ENCODE results near the gene JPT1. TPM values are rescaled to one million over a fixed set of nuclear protein-coding genes. Genes with fewer than 3 reads are reported as not detected.

Gene JPT1, protein sequence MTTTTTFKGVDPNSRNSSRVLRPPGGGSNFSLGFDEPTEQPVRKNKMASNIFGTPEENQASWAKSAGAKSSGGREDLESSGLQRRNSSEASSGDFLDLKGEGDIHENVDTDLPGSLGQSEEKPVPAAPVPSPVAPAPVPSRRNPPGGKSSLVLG
- total RNA-seq, result 41.5 and 64.9 TPM in 2 replicates

DNA sequence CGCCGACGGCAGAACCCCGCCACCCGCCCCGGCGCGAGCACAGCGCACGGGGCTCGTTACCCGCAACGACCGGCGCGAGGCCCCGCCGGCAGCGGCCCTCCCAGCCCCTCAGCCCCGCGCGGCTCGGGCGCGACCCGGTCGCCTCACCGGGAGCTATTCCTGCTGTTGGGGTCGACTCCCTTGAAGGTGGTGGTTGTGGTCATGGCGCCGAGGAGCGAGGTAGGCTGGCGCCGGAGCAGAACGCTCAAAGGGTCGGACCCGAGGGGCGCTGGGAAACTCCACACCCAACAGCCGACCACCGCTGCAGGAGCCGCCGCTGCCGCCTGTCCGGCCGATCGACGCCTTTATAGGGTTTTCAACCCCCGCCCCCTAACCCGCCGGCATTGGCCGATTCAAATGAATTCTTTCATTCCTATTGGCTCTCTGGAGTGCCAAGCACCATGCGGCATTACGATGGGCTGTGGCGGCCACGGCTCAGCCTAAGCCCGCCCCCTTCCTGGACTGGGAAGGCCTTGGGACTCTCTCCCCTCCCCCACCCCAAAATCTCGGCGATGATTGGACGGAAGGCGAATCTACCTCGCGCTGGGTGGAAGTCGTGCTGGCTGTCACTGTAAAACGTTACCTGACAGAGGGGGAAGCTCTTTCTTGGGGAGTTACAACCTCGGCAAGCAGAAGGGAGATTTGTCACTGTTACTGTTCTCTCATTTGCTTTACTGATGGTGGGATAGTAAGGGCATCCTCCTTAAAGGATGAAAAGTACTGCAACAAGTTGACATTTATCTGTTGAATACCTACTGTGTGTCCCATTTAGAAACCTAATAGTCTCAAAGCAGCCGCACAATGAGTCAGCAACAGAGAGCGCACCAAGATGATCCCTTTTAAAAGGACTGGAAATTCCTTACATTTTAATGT, at the start of gene JPT1:
TSS of gene JPT1 (minus strand) at position 318 of the 912 bp plus-strand sequence. CDS start at position 203, 115 bp downstream.

DNA sequence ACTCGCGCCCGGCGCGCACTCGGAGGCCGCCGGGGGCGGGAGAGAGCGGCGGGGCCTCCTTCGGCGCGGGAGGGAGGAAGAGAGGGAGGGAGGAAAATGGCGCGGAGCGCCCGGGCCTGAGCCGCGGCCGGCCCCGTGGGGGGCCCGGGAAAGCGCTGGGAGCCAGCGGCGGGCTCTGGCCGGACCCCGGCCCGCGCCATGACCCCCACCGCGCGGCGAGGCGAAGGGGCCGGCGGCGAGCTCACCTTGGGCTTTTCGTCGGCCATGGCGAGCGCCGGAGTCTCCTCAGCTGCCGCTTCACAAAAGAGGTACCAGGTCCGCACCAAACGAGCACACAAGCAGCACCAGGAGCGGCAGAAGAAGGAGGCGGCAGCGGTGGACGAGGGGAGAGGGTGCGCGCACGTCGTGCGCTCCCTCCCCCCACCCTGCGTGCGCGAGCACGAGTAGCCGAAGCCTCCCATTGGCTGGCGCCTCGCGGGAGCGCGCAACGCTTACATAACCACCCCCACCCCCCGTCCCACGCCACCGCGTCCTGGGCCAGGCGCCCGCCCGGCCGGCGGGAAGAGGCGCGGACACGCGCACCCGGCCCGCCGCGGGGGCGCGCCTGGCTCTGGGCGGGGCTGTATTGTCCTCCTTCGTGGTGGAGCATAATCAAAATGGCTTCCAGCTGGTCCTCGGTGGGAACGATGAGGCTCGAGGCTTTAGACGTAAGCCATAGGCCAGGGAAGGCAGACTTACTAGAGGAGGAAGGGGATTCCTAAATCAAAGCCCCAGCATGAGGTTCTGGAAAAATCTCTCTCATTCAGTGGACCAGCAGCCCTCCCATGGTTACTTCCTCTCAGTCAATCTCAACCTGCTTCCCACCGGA, 28.5 kb upstream of the JPT1 start, which contains the start of gene SUMO2:
TSS of gene SUMO2 (minus strand) at position 391 of the 868 bp plus-strand sequence. CDS start at position 266, 125 bp downstream.

DNA sequence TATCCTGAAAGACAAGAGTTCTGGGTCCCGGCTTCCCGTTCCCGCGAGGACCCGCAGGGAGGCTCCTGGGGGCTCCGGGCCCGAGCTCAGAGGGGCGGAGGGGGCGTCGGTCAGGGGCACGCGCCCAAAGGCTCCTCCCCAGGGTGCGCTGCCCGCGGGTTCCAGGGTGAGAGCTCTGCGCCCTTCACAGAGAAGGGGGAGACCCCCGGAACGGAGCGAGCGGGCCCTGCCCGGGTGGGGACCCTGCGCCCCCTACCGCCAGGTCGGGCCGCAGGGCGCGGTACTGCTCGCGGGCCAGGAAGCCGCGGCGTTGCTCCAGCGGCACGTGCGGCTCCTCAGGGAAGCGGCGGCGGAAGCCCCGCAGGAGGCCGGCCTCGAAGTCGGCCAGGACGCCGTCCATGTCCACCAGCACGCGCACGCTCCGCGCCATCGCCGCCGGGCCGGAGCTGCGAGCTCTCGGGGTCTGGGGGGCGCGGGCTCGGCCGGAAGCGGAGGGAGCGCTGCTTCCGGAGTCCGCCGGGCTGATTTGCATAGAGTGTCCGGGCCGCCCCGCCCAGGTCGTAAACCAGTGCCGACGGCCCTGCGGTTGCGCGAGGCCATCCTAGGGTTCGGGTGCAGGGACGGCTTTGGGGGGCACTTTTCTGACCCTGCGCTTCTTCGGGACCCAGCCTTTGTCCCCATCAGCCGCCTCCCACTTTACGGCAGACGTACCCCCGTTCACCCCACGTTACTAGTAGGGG, 22.9 kb downstream of the JPT1 start, which contains the start of gene NT5C:
TSS of gene NT5C (minus strand) at position 465 of the 740 bp plus-strand sequence. CDS start at position 430, 35 bp downstream.

DNA sequence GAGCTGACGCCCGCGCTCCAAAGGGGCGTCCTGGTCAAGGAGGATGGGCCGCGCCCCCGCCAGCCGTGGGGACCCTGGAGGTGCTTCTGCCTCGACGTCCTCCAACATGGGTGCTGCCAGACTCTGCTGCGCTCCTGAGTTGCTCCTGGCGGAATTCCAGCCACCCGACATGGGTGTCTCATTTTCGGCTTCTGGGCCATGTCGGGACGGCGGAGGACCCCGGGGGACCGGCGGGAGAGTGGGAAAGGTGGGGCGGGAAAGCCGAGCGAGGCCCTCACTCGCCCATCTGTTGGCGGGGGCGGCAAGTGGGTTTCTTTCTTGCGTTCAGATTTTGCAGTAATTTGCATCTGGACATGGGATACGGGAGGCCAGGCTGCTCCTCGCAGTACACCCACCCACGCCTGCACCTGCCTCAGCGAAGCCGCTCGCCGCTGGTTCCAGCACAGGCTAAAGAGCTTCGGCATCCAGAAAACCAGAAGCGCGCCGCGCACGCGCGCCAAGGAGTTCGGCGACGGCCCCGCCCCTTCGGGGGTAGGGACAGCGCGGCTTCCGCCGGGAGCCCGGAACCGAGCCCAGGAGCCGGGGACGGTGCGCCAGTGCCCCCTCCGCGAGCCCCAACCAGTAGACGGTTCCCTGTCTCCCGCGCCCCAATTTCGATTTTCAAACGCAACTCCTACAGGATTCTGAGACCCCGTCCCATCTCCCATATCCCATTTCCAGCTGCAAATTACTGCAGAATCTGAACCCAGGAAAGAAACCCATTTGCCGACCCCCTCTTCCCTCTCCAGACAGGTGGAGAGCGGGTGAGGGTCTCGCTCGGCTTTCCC, 44.7 kb downstream of the JPT1 start, which contains the start of gene ARMC7:
TSS of gene ARMC7 (plus strand) at position 563 of the 827 bp plus-strand sequence. CDS start 320 bp downstream, outside the sequence.

DNA sequence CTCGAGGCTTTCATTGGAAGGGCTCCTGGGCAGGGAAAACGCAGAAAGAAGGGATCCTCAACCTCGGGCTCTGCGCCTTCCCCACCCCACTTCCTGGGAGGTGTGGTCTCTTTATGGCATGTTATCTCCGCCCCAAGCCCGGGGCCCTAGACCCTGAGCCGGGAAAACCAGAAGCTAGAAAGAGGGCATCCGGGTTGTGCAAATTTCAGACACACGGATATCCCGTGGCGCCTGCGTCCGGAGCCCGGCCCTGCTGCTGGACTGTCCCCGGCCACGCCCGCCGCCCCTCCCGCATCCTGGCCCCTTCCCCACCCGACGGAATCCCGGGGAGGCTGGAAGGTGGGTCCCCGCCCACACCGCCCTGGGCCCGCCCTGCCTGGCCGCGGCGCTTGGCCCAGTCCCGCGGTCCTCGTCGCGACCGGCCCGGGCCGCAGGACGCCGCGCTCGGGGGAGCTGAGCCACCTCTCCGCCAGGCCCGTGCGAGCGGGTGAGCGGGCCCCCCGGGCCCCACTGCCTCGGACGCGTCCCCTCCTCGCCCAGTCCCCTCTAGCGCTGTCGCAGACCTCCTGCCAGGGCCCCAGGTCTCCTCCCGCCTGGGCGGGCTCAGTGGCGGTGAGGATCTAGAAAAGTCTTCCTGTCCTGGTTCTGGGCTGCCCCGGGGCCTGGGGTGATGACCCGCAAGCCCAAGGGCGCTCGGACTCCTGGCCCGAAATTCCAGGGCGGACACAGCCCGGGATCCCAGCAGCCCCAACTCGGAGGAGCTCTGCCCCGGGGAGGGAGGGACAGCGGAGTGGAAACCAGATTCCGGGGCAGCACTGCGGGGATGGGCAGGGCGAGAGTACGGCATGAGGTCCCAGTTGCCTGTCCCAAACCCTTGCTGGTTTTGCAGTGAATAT, 66.5 kb downstream of the JPT1 start, which contains the start of gene SLC16A5:
TSS of gene SLC16A5 (plus strand) at position 397 of the 896 bp plus-strand sequence. CDS start 5,683 bp downstream, outside the sequence.

Other genes with a start within 250 kb of the JPT1 start
- not detected in 2 replicates for gene USH1G, start 231.3 kb downstream of the JPT1 start, total RNA-seq
- gene OTOP2, start 230.2 kb downstream of the JPT1 start, total RNA-seq, result not detected in 2 replicates
- gene OTOP3, start 218.6 kb downstream of the JPT1 start, total RNA-seq, result not detected in 2 replicates
- gene HID1, start 181.8 kb downstream of the JPT1 start, total RNA-seq, result 41.6 and 45.6 TPM in 2 replicates
- gene CDR2L, start 166.9 kb downstream of the JPT1 start, total RNA-seq, result 4.3 and 7.0 TPM in 2 replicates
- gene MRPL58, start 141.8 kb downstream of the JPT1 start, total RNA-seq, result 17.1 and 18.3 TPM in 2 replicates
- gene ATP5PD, start 107.5 kb downstream of the JPT1 start, total RNA-seq, result 202 and 234 TPM in 2 replicates
- 10.2 and 11.6 TPM in 2 replicates for gene KCTD2, start 107.3 kb downstream of the JPT1 start, total RNA-seq
- 5.0 and 5.2 TPM in 2 replicates for gene SLC16A5, start 66.6 kb downstream of the JPT1 start, total RNA-seq
- gene ARMC7, start 44.5 kb downstream of the JPT1 start, total RNA-seq, result 2.4 and 5.8 TPM in 2 replicates
- gene NT5C, start 22.8 kb downstream of the JPT1 start, total RNA-seq, result 38.9 and 67.3 TPM in 2 replicates
- 132 and 135 TPM in 2 replicates for gene SUMO2, start 28.4 kb upstream of the JPT1 start, total RNA-seq
- gene NUP85, start 51.2 kb upstream of the JPT1 start, total RNA-seq, result 28.7 and 30.8 TPM in 2 replicates
- 10.1 and 11.9 TPM in 2 replicates for gene GGA3, start 107.1 kb upstream of the JPT1 start, total RNA-seq
- gene MRPS7, start 107.4 kb upstream of the JPT1 start, total RNA-seq, result 58.2 and 62.2 TPM in 2 replicates
- 8.9 and 9.8 TPM in 2 replicates for gene MIF4GD, start 116.7 kb upstream of the JPT1 start, total RNA-seq
- 3.5 and 4.7 TPM in 2 replicates for gene SLC25A19, start 134.9 kb upstream of the JPT1 start, total RNA-seq